Measurements from ENCODE around the gene FDPS. TPM values are rescaled to one million over a fixed set of nuclear protein-coding genes. Genes with fewer than 3 reads are reported as not detected.

The FDPS gene
- total RNA-seq, 1 experiment from 2014 or later, result 228 TPM

DNA sequence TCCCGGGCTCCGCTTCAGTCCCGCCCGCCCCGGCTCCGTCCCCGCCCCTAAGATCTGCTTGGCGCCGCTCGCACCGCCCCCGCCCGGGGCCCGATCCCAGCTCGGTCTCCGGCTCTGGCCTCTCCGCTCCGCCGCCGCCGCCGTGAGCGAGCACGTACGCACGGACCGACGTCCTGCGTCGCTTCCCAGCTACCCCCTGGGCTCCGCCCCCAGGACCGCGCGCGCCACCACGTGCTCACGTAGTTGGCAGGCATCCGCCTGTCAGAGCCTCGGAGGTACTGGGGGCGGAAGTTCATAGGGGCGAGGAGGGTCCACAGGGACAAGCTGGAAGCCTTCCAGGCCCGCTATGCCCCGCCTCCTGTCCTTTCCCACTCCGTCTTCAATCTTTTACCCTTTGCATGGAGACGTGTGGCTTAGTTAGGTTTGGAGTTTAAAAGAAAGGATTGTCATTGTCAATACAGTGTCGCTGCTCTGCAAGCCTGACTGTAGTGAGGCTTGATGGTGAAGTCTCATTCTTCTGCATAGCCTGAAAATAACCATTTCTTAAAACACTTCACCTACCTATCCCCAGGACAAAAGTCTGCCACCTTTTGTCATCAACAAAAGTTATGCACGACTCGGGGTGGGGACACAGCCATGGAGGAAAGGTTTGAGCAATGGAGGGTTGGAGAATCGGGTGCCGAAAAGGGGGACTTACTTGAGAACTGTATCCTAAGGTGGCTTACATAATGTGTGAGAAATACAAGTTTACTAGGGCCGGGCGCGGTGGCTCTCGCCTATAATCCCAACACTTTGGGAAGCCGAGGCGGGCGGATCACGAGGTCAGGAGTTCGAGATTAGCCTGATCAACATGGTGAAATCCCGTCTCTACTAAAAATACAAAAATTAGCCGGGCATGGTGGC, 35.1 kb upstream of the FDPS start, which contains the start of gene CLK2:
Gene CLK2 (minus strand): TSS at position 162 of the 903 bp plus-strand sequence. CDS start 2,527 bp downstream, outside the sequence.
- H3K36me3 ChIP-seq (ENCODE audit: control insufficient read depth, insufficient read depth, low read length), result peaks cover 6% of the 10 kb centered on the region
- no peaks in the 10 kb centered on the region for H3K9me3 ChIP-seq
- no TSS peak for BruUV-seq (replicated peaks)
- intact Hi-C loops (cut with micrococcal nuclease; ENCODE audit: unreplicated experiment), result loop anchor here (1.0 kb wide), 4 partner anchors 11 to 50 kb away; partner anchors contain the start of gene SCAMP3
- H3K4me1 ChIP-seq, result 0 out of 2 replicates have a peak, but pooled peaks cover 8% of the 10 kb centered on the region
- TF ChIP-seq, protein P1, sequence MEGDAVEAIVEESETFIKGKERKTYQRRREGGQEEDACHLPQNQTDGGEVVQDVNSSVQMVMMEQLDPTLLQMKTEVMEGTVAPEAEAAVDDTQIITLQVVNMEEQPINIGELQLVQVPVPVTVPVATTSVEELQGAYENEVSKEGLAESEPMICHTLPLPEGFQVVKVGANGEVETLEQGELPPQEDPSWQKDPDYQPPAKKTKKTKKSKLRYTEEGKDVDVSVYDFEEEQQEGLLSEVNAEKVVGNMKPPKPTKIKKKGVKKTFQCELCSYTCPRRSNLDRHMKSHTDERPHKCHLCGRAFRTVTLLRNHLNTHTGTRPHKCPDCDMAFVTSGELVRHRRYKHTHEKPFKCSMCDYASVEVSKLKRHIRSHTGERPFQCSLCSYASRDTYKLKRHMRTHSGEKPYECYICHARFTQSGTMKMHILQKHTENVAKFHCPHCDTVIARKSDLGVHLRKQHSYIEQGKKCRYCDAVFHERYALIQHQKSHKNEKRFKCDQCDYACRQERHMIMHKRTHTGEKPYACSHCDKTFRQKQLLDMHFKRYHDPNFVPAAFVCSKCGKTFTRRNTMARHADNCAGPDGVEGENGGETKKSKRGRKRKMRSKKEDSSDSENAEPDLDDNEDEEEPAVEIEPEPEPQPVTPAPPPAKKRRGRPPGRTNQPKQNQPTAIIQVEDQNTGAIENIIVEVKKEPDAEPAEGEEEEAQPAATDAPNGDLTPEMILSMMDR (IDR thresholded peaks at IDR 0.05; ENCODE audit: insufficient read depth in 1 of 2, low read depth in 1 of 2, low read length in 1 of 2, severe bottlenecking in 1 of 2, unreplicated experiment in 1 of 2), result no peak
- Mint-ChIP-seq H3K27ac (ENCODE audit: unreplicated experiment) (peak within 1 kb of the TSS; percentile 87), H3K36me3 (ENCODE audit: insufficient read depth, unreplicated experiment) (peaks cover 58% of the 10 kb centered on the region), H3K9me3 (ENCODE audit: unreplicated experiment) (no peaks in the 10 kb centered on the region), H3K27me3 (ENCODE audit: insufficient read depth, unreplicated experiment) (no peaks in the 10 kb centered on the region), H3K4me1 (ENCODE audit: low read depth, unreplicated experiment) (peaks cover 20% of the 10 kb centered on the region), H3K4me3 (ENCODE audit: unreplicated experiment) (peak within 1 kb of the TSS; percentile 97)
- H3K4me3 ChIP-seq (ENCODE audit: low read depth, low read length), result peak within 1 kb of the TSS; percentile 75
- ChIA-PET POLR2A (interaction anchor here (0.5 to 2.0 kb wide), 14 partner anchors 12 to 1030 kb away, joined by 3 to 18 read pairs (median 6); partner anchors contain the start of genes ENTREP3, FDPS, SCAMP3 and SYT11), CTCF (interaction anchor here (0.6 to 1.9 kb wide), 10 partner anchors 12 to 101 kb away, joined by 3 to 33 read pairs (median 8); partner anchors contain the start of genes ENTREP3, FDPS, KRTCAP2 and SCAMP3)
- no peaks in the 10 kb centered on the region for H3K27me3 ChIP-seq (replicated peaks; ENCODE audit: control insufficient read depth, insufficient read depth, low read length)
- peak; percentile 98 for DNase-seq

DNA sequence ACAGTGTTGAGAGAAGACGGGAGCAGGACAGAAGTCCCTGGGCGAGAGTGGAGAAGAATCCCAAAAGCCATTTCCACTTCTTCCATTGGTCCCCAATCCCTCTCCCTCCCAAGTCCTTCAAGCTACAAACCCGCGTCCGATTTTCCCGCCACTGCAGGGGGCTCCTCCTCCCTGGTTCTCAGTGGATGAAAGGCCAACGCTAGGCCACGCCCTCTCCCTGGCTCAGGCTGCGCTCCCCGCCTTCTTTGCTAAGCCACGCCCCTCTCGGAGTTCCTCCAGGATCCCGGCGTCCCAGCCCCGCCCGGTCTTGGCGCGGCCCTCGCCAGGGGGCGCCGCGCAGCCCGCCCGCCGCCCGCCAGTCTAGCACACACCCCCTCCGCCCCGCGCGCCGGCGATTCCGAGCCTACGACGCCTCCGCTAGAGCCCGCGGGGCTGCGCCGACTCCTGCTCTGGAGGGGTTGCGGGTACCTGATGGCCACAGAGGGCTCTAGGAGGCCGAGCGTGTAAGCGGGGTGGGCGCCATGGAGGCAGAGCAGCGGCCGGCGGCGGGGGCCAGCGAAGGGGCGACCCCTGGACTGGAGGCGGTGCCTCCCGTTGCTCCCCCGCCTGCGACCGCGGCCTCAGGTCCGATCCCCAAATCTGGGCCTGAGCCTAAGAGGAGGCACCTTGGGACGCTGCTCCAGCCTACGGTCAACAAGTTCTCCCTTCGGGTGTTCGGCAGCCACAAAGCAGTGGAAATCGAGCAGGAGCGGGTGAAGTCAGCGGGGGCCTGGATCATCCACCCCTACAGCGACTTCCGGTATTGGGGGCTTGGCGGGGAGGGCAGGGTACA, 31.4 kb upstream of the FDPS start, which contains the start of gene HCN3:
Gene HCN3 (plus strand): TSS at position 394 of the 832 bp plus-strand sequence. CDS start 128 bp downstream, at position 522.
- peak within 1 kb of the TSS; percentile 87 for H3K4me3 ChIP-seq (ENCODE audit: low read depth, low read length)
- H3K9me3 ChIP-seq, result no peaks in the 10 kb centered on the region
- H3K27ac Mint-ChIP-seq (ENCODE audit: unreplicated experiment), result no peak within 1 kb of the TSS
- intact Hi-C loops (cut with micrococcal nuclease; ENCODE audit: unreplicated experiment), result loop anchor here (1.0 kb wide), 1 partner anchor 46 kb away; no protein-coding TSS in a partner anchor
- H3K27me3 Mint-ChIP-seq (ENCODE audit: insufficient read depth, unreplicated experiment), result no peaks in the 10 kb centered on the region
- H3K36me3 Mint-ChIP-seq (ENCODE audit: insufficient read depth, unreplicated experiment), result peaks cover 30% of the 10 kb centered on the region
- H3K36me3 ChIP-seq (ENCODE audit: control insufficient read depth, insufficient read depth, low read length), result peaks cover 2% of the 10 kb centered on the region; the same call in 1 of the 2 replicates
- CTCF ChIA-PET, result interaction anchor here (0.6 to 1.4 kb wide), 15 partner anchors 9 to 473 kb away, joined by 3 to 20 read pairs (median 5); partner anchors contain the start of genes FDPS and SCAMP3
- H3K4me1 Mint-ChIP-seq (ENCODE audit: low read depth, unreplicated experiment), result peaks cover 25% of the 10 kb centered on the region
- H3K4me3 Mint-ChIP-seq (ENCODE audit: unreplicated experiment), result peak within 1 kb of the TSS; percentile 47
- no peaks in the 10 kb centered on the region for H3K27me3 ChIP-seq (replicated peaks; ENCODE audit: control insufficient read depth, insufficient read depth, low read length)
- TF ChIP-seq, protein P1 (IDR thresholded peaks at IDR 0.05; ENCODE audit: insufficient read depth in 1 of 2, low read depth in 1 of 2, low read length in 1 of 2, severe bottlenecking in 1 of 2, unreplicated experiment in 1 of 2), result peak; percentile 47 to 79
- POLR2A ChIA-PET, result interaction anchor here (0.6 to 1.0 kb wide), 3 partner anchors 46 to 657 kb away, joined by 3 to 6 read pairs (median 4); partner anchors contain the start of gene KHDC4
- TSS peak; percentile 18 for BruUV-seq (replicated peaks)
- no peaks in the 10 kb centered on the region for H3K9me3 Mint-ChIP-seq (ENCODE audit: unreplicated experiment)
- DNase-seq, result peak; percentile 98 to 99
- 0 out of 2 replicates have a peak, but pooled peaks cover 8% of the 10 kb centered on the region for H3K4me1 ChIP-seq
